HFF-Myc (cell line): ENCODE measurements around the gene SAP25.
A peak's percentile ranks its signal among the peaks of the same experiment; 100 is the strongest.
"Not testable (repeated sequence)": the region's sequence is repeated elsewhere in the genome, so short reads cannot be mapped to it uniquely, and the experiment has no call there.

Experiments used
- DNase-seq: peaks from one replicate; pipeline ENCODE4 v3.0.0-alpha.2; 2011; ENCODE audit warnings: low read depth; ENCODE audit errors: extremely low read depth
- H3K4me3 ChIP-seq: replicated peaks from 2 replicates; pipeline ENCODE4 v1.5.1; 2011; ENCODE audit warnings: low read depth, mild to moderate bottlenecking, control low read depth, low read length
- CTCF ChIP-seq: IDR thresholded peaks from 2 replicates; pipeline ENCODE4 v1.5.1; 2012; ENCODE audit warnings: mild to moderate bottlenecking, low read depth, low read length, control low read depth; ENCODE audit errors: missing control alignments

The SAP25 gene

GRCh38 chr7:100538654-100539435 is 34.9 kb downstream of the SAP25 start, which contains the start of gene AGFG2:
Gene AGFG2, plus strand, starts transcription at chr7:100539203. Its CDS starts 144 bp downstream, at chr7:100539347.
- no peak for TF ChIP-seq CTCF
- DNase-seq: peak; percentile 96
- peak within 1 kb of the TSS; percentile 64 for H3K4me3 ChIP-seq

- DNase-seq: no peak
- peak overlapping the region; percentile 64 for H3K4me3 ChIP-seq
- TF ChIP-seq CTCF: no peak
Measured at GRCh38 chr7:100538348-100538653, 35.4 kb downstream of the SAP25 start.

GRCh38 chr7:100536695-100537094 is 37.0 kb downstream of the SAP25 start:
- not testable (repeated sequence) for H3K4me3 ChIP-seq, DNase-seq

GRCh38 chr7:100535982-100536381 is 37.7 kb downstream of the SAP25 start:
- not testable (repeated sequence) for DNase-seq

GRCh38 chr7:100532165-100533022 is 41.3 kb downstream of the SAP25 start:
- TF ChIP-seq CTCF: no peak

More at GRCh38 chr7:100535982-100536381, 37.7 kb downstream of the SAP25 start:
- H3K4me3 ChIP-seq: not testable (repeated sequence)

GRCh38 chr7:100528108-100528866 is 45.4 kb downstream of the SAP25 start:
- H3K4me3 ChIP-seq, DNase-seq: not testable (repeated sequence)

More at GRCh38 chr7:100532165-100533022, 41.3 kb downstream of the SAP25 start:
- H3K4me3 ChIP-seq: no peak overlapping the region
- DNase-seq: no peak

GRCh38 chr7:100523192-100523591 is 50.5 kb downstream of the SAP25 start:
- H3K4me3 ChIP-seq, DNase-seq: not testable (repeated sequence)
